OCI-LY3 (cell line): ENCODE results near the gene GPM6B.

ENCODE experiments used
- CTCF ChIP-seq: fragments of 200-600, 300-600 bp; sonication (generic); IDR thresholded peaks from 2 replicates; pipeline ENCODE4 v1.5.1; 2014; ENCODE audit warnings: antibody characterized with exemption, low read length, low read depth
- EZH2phosphoT487 ChIP-seq: fragments of 200-600 bp; shearing (Covaris generic); IDR thresholded peaks from 2 replicates; pipeline ENCODE4 v1.6.1; 2018; ENCODE audit warnings: antibody characterized with exemption, mixed run types, low read depth

GRCh38 chrX:13827298-13828090, 10.6 kb upstream of the GPM6B start:
- TF ChIP-seq CTCF (no peak), EZH2phosphoT487 (no peak)
